ENCODE measurements around the gene EP300. TPM values are rescaled to one million over a fixed set of nuclear protein-coding genes. Genes with fewer than 3 reads are reported as not detected.

EP300 gene
- total RNA-seq, 1 donor from 2014 or later: 143 TPM

DNA sequence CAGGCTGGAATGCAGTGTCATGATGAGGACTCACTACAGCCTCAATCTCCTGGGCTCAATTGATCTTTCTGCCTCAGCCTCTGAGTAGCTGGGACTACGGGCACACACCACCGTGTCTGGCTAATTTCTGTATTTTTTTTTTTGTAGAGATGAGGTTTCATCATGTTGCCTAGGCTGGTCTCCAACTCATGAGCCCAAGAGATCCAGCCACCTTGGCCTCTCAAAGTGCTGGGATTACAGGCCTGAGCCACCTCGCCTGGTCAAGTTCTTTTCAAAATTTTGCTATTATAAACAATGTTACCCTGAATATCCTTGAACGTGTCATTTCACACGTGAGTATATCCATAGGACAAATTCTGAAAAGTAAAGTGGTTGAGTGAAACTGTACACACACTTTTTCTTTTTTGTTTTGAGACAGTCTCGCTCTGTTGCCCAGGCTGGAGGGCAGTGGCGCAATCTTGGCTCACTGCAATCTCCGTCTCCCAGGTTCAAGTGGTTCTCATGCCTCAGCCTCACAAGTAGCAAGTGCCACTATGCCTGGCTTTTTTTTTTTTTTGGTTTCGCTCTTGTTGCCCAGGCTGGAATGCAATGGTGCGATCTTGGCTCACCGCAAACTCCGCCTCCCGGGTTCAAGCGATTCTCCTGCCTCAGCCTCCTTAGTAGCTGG is 21.6 kb upstream of the EP300 start:
- Mint-ChIP-seq H3K4me1 (ENCODE audit: low read depth) (no peaks in the 10 kb centered on the region), H3K9me3 (ENCODE audit: low read depth) (no peaks in the 10 kb centered on the region), H3K27me3 (no peaks in the 10 kb centered on the region), H3K27ac (no peak overlapping the region), H3K36me3 (ENCODE audit: insufficient read depth) (no peaks in the 10 kb centered on the region), H3K4me3 (ENCODE audit: low read depth) (no peak overlapping the region)
- TF ChIP-seq, protein P1, sequence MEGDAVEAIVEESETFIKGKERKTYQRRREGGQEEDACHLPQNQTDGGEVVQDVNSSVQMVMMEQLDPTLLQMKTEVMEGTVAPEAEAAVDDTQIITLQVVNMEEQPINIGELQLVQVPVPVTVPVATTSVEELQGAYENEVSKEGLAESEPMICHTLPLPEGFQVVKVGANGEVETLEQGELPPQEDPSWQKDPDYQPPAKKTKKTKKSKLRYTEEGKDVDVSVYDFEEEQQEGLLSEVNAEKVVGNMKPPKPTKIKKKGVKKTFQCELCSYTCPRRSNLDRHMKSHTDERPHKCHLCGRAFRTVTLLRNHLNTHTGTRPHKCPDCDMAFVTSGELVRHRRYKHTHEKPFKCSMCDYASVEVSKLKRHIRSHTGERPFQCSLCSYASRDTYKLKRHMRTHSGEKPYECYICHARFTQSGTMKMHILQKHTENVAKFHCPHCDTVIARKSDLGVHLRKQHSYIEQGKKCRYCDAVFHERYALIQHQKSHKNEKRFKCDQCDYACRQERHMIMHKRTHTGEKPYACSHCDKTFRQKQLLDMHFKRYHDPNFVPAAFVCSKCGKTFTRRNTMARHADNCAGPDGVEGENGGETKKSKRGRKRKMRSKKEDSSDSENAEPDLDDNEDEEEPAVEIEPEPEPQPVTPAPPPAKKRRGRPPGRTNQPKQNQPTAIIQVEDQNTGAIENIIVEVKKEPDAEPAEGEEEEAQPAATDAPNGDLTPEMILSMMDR (IDR thresholded peaks at IDR 0.05; ENCODE audit: unreplicated experiment): no peak
- no peak for DNase-seq (ENCODE audit: low spot score, unreplicated experiment)

- TF ChIP-seq, protein P1 (IDR thresholded peaks at IDR 0.05; ENCODE audit: unreplicated experiment): no peak
- Mint-ChIP-seq H3K27me3 (no peaks in the 10 kb centered on the region), H3K27ac (no peak overlapping the region), H3K9me3 (ENCODE audit: low read depth) (no peaks in the 10 kb centered on the region), H3K4me1 (ENCODE audit: low read depth) (no peaks in the 10 kb centered on the region), H3K36me3 (ENCODE audit: insufficient read depth) (no peaks in the 10 kb centered on the region), H3K4me3 (ENCODE audit: low read depth) (no peak overlapping the region)
- DNase-seq (ENCODE audit: low spot score, unreplicated experiment): no peak
These were observed 18.3 kb upstream of the EP300 start for GRCh38 chr22:41074061-41074460.

GRCh38 chr22:41074466-41074865 is 17.9 kb upstream of the EP300 start:
- no peak overlapping the region for H3K27ac Mint-ChIP-seq
- no peak overlapping the region for H3K4me3 Mint-ChIP-seq (ENCODE audit: low read depth)
- H3K4me1 Mint-ChIP-seq (ENCODE audit: low read depth): no peaks in the 10 kb centered on the region
- H3K27me3 Mint-ChIP-seq: no peaks in the 10 kb centered on the region
- no peak for DNase-seq (ENCODE audit: low spot score, unreplicated experiment)
- TF ChIP-seq, protein P1 (IDR thresholded peaks at IDR 0.05; ENCODE audit: unreplicated experiment): no peak
- H3K36me3 Mint-ChIP-seq (ENCODE audit: insufficient read depth): no peaks in the 10 kb centered on the region
- H3K9me3 Mint-ChIP-seq (ENCODE audit: low read depth): no peaks in the 10 kb centered on the region

- H3K9me3 Mint-ChIP-seq (ENCODE audit: low read depth): no peaks in the 10 kb centered on the region
- H3K27ac Mint-ChIP-seq: no peak overlapping the region
- no peaks in the 10 kb centered on the region for H3K36me3 Mint-ChIP-seq (ENCODE audit: insufficient read depth)
- no peak overlapping the region for H3K4me3 Mint-ChIP-seq (ENCODE audit: low read depth)
- H3K4me1 Mint-ChIP-seq (ENCODE audit: low read depth): no peaks in the 10 kb centered on the region
- no peaks in the 10 kb centered on the region for H3K27me3 Mint-ChIP-seq
- TF ChIP-seq, protein P1 (IDR thresholded peaks at IDR 0.05; ENCODE audit: unreplicated experiment): no peak
- DNase-seq (ENCODE audit: low spot score, unreplicated experiment): no peak
These were observed 17.3 kb upstream of the EP300 start for GRCh38 chr22:41074941-41075710.

DNA sequence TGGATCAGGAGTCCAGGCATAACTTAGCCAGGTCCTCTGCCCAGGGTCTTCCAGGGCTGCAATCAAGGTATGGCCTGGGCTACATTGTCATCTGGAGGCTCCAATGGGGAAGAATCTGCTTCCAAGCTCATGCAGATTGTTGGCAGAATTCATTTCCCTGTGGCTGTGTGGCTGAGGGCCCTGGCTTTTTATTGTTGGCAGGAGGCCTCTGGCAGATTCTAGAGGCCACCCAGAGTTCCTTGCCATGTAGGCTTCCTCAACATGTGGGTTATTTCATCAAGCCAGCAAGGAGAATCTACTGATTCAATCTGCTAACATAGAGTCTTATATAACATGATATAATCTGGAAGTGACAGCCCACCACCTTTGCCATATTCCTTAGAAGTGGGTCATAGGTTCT is 16.4 kb upstream of the EP300 start:
- H3K4me3 Mint-ChIP-seq (ENCODE audit: low read depth): no peak overlapping the region
- no peak for DNase-seq (ENCODE audit: low spot score, unreplicated experiment)
- no peaks in the 10 kb centered on the region for H3K9me3 Mint-ChIP-seq (ENCODE audit: low read depth)
- no peaks in the 10 kb centered on the region for H3K4me1 Mint-ChIP-seq (ENCODE audit: low read depth)
- TF ChIP-seq, protein P1 (IDR thresholded peaks at IDR 0.05; ENCODE audit: unreplicated experiment): no peak
- no peak overlapping the region for H3K27ac Mint-ChIP-seq
- H3K27me3 Mint-ChIP-seq: no peaks in the 10 kb centered on the region
- H3K36me3 Mint-ChIP-seq (ENCODE audit: insufficient read depth): no peaks in the 10 kb centered on the region
